ENCODE results near the gene MRPL55. TPM values are rescaled to one million over a fixed set of nuclear protein-coding genes. Genes with fewer than 3 reads are reported as not detected.

The MRPL55 gene
- 102 and 117 TPM in 2 replicates for total RNA-seq

DNA sequence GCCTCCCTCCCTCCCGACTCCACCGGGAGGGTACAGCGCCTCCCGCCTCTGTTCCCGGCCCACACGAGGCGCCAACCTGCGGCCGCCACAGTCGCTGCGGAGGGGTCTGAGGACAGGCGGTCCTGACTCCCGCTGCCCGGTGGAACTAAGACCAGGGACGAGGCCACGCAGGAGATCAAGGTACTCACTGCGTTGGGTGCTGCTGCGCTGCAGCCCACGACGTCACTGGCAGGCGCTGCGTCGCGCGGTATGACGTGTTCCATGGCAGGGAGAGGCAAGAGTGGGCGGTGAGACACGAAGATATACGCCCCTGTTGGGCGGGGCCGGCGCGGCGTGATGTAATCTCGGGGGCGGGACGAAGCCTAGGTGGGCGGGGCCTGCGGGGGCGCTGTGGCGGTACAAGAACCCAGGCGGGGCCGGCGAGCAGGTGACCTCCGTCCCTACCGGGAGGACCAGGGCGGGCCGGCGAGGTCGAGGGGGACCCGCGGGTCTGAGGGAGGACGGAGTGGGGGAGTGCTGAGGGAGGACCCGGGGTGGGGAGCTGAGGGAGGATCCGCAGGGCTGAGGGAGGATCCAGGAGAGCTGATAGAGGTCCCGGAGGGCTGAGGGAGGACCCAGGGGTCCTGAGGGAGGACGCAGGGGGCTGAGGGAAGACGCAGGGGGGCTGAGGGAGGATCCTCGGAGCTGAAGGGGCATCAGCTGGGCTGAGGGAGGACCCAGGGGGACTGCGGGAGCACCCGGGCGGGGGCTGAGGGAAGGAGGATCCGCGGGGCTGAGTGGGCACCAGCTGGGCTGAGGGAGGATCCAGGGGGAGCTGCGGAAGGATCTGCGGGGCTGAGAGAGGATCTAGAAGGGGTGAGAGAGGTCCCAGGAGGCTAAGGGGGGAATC lies at the start of gene MRPL55:
MRPL55 (minus strand) TSS at position 227 of the 889 bp plus-strand sequence. CDS start 1,039 bp downstream, outside the sequence.

DNA sequence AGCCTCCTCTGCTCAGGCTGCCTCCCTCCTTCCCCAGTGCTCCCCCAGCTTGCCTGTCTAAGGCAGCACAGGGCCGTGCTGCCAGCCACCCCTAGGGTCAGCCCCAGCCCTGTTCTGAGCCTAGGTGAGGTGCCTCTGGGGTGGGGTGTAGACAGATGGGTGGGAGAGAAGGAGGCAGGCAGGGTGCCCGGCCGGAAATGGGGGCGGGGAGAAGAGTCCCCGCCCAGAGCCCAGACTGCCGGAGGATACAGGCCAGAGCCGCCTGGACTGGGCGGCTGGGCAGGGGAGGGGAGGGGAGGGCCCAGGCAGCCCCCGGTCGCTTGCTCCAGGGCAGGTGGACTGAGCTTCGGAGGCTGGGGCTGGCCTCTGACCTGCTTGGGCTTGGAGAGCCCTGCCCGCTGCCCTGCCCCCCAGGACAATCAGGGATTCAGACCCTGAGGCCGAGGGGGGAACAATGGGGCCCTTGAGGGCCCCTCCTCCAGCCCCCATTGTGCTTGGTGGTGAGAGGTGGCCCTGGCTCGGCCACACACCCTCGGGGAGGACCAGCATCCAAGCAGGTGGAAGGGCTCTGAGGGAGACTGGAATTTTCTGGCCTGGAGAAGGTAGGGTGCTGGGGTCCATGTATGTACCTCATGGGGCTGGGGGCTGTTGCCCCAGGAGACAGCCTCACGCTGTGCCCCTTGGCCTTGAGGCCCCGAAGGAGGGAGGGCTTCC lies 40.5 kb upstream of the MRPL55 start, which contains the start of gene GJC2:
GJC2 (plus strand) TSS at position 525 of the 714 bp plus-strand sequence. CDS start 7,829 bp downstream, outside the sequence.

DNA sequence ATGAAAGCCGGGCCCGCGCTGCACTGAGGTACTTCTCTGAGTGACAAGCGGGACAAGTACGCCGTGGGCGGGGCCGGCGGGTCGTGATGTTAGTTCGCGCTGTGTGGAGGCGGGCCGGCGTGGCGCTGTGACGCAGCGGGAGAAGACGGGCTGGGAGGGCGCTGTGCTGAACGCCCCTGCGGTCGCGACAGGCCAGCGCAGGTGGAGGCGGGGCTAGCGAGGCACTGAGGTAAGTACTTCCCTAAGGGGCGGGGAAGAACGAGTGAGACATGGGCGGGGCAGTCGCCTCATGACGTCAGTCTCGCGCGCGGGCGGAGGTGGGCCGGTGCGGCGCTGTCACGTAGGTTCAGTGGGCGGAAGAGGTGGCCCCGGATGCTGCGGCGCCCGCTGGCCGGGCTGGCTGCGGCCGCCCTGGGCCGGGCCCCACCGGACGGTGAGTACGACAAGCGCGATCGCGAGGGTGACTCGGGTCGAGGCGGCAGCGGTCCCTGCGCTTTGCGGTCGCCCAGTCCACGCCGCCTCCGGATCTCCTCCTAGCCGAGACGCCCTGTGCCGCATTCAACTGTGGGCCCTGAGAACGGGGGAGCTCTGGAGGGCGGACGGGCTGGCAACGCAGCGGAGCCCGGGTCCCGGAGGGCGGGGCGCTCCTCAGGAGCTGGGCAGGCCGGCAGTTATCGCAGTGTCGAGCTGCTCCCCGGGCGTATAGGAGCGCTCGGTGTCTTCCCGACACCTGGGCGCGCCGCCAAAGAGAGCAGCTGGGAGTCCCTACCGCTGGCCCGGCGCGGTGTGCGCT lies 31.0 kb upstream of the MRPL55 start, which contains the start of gene GUK1:
GUK1 (plus strand) TSS at position 349 of the 793 bp plus-strand sequence; CDS start at position 373, 24 bp downstream.

DNA sequence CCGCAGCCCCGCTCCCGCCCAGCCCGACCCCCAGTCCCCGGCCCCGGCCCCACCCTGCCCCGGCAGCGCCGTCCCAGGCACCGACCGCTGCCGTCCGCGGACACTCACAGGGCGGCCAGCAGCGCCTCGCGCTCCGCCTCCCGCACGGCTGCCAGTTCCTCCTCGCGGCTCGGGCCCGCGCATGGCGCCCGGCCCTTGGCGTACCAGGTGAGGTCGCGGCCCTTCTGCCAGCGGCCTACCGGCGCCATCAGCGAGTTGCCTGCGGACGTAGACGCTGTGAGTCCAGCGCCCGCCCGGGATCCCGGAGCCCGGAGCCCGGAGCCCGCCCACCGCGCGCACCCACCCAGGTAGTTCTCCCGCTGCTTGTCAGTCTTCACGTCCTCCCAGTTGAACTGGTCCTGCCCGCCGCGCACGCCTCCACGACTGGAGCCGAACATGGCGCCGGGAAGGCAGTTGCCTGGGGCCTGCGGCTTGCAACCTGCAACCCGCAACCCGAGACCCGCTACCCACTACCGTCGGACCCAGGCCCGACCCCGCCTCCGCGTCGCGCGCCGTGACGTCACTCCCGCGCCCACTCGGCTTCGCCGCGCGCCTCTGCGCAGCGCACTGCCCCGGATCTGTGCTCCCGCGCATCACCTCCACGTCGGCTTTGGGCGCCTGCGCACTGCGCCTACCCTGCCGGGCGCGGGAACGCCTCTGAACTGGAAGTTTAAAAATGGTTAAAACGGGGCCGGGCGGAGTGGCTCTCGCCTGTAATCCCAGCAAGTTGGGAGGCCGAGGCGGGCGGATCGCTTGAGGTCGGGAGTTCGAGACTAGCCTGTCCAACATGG lies 6.1 kb downstream of the MRPL55 start, which contains the start of gene C1orf35:
C1orf35 (minus strand) TSS at position 535 of the 830 bp plus-strand sequence; CDS start at position 437, 98 bp downstream.

DNA sequence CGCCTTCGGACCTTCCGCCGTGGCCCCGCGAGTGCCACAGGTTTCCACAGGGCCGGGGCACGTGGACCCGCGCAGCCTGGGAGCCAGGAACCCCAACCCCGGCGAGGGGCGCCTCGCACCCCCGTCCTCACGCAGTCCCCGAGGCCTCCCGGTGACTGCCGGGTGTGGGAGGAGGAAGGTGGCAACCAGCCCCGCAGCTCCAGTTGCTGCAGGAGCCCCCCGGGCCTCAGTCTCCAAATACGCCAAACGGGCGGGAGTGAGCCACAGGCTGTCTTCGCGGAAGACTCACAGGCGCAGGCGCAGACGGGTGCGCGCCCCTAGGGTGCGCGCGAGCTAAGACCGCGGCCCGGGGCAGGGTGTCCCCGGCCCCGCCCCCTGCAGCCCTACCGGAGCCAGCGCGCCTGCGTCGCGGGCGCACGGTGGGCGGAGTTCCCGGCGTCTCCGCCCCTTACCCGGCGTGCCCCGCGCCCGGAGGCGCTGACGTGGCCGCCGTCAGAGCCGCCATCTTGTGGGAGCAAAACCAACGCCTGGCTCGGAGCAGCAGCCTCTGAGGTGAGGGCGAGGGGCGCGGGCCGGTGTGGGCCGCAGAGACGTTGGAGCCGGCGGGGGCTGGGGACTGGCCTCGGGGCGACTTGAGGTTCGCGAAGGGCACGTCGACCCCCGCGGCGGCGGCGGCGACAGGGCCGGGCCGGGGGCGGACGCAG lies 26.7 kb downstream of the MRPL55 start, which contains the start of gene ARF1:
ARF1 (plus strand) TSS at position 495 of the 704 bp plus-strand sequence. CDS start 14,407 bp downstream, outside the sequence.

Other genes with a start within 250 kb of the MRPL55 start
- gene WNT9A, start 161.4 kb downstream of the MRPL55 start, total RNA-seq: under 0.01 and 0.29 TPM in 2 replicates
- not detected in 2 replicates for gene WNT3A, start 102.3 kb downstream of the MRPL55 start, total RNA-seq
- gene ARF1, start 26.6 kb downstream of the MRPL55 start, total RNA-seq: 604 and 664 TPM in 2 replicates
- 21.1 and 24.5 TPM in 2 replicates for gene C1orf35, start 6.0 kb downstream of the MRPL55 start, total RNA-seq
- 404 and 525 TPM in 2 replicates for gene GUK1, start 31.0 kb upstream of the MRPL55 start, total RNA-seq
- gene GJC2, start 40.6 kb upstream of the MRPL55 start, total RNA-seq: 3.9 and 4.0 TPM in 2 replicates
- gene IBA57, start 56.5 kb upstream of the MRPL55 start, total RNA-seq: 2.3 and 7.4 TPM in 2 replicates
- 3.4 and 15.0 TPM in 2 replicates for gene OBSCN, start 98.7 kb upstream of the MRPL55 start, total RNA-seq

All from myometrial cell (primary cell).